HTERT RPE-1 (cell line): Measurements from ENCODE around the gene CRTAC1.

Experiments used
- in situ Hi-C: fragments of 300-500 bp; cut with MboI; formaldehyde crosslinking; loops from 4 replicates; pipeline ENCODE4 v1.14.3; 2020; ENCODE audit warnings: low sequenced_read_pairs

The CRTAC1 gene

DNA sequence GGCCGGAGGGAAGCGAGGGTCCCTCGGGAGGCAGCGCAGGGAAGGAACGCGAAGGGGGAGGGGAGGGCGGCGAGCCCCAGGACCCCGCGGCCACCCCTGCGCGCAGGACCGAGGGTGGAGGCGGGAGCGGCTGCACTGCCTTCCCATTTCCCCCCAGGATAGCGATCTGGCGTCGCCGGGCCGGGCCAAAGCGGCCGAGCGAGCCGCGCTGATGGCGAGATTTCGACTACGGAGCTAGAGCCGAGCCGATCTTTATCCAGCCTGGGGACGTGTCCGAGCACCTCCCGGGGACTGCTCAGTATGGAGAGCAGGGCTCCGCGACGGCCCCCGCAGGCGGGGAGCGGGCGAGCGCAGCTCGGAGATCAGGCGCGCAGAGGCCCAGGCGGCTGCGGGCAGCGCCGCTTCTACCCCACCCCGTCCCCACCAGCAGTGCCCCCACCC is 590 bp upstream of the CRTAC1 start:
- in situ Hi-C loops, result no loop called here

DNA sequence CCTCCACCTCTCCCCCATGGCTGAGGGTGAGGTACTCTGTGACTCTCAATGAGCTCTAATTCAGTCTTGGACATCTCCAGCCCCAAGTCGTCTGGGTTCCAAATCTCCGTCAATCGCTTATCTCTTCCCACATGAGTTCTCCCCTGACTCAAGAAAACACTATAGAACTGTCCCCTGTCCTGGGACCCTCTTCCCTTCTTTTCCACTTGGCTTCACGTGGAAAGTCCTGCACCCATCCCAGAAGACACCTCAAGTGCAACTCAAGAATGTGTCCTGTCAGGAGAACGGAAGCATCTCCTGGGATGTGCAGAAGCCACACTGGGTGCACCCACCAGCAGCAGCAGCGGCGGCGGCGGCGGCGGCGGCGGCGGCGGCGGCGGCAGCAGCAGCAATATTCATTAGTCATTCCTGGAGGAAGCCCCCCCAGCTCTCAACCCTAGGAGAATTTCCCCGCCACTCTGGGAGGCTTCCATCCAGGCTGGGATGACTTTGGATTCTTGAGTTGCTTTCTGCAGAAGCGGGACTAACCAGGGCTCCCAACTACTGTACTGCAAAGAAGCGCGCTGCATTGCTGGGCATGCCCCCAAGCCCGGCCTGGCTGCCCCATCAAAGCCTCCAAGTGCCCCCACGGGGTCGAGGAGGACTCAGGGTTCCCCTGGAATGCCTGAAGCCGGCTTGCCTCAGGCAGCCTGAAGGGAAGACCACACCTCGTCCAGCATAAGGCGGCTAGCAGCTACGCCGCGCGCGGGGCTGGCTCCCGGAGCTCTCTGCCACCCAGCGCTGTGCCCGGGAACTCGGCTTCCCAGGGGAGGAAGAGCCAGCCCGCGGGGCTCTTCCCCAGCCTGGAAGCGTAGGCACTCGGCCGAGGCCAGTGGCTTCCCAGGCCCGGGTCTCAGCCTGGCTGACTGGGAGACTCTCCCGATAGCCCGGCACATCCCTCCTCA is 1.0 kb downstream of the CRTAC1 start:
- in situ Hi-C loops, result no loop called here

DNA sequence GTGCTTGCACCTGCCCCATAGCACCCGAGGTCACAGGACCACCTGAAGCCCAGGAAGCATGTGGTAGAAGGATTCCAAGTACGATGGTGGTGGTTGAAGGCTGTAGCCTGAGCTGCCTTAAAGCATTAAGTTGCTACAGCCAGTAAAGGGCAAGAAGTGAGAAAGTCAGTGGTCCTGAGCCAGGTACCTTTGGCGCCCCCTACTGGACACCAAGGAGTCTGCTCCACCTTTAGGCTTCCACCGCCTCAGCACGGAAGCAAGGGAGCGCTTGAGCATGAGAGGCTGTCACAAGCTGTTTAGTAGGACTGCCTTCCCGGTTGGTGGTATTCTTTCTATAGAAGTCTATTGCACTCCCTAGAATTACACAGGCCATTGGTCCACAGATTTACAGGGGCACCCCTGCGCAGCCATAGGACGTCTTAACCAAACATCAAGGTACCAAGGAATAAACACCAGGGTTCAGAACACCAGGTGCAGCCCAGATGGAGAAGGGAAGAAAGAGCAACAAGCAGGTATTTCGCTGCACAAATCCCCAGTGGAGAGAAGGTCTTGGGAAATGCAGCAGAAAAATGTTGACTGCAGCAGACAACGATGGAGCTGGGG is 2.2 kb downstream of the CRTAC1 start:
- in situ Hi-C loops, result no loop called here

DNA sequence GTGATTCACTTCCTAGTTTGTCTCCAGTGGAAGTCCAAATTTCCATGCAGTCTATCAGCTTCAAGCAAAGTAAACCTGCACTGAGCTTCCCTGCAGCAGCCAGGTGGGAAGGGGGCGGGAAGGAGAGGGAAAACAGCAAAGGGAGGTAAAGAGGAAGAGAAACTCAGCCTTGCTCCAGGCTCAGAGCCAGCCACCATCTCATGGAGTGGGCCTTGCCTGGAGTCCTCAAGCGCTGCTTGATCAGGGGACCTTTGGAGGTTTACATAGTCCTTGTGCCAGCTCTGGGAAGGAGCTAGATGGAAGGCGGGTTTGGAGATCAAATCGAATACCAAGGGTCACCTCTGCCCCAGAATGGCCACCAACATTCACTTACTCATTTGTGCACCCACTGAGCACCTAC is 7.4 kb downstream of the CRTAC1 start:
- in situ Hi-C loops, result no loop called here

DNA sequence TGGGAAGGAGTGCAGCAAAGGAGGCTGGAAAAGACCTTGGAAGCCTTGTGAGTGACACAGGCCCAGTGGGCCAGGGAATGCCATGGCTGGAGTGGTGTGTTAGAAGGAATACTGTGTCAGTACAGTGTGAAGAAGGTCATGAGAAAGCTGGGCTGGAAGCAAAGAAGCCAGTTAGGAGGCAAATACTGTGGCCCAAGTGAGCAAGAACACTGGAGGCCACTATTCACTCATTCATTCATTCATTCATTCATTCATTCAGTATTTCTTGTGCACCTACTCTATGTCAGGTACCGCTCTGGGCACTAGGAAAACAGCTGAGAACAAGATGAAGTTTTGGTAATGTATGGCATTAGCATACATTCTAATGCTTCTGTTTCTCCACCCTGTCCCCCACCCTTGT is 9.6 kb downstream of the CRTAC1 start:
- in situ Hi-C loops, result no loop called here

DNA sequence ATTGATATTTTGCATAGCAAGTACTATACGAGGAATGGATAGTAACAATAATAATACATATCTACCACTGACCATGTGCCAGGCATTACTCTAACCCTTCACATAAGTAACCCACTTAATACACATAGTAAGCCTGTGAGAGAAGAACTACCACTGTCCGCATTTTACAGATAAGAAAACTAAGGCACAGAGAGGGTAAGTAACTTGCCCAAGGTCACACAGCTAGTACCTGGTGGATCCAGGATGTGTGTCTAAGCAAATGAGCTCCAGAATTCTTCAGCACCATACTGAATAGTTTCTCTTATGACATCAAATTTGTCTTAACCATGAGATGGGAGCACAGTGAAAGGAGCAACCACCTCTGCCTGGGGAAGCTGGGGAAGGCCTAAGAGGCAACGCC is 10.2 kb downstream of the CRTAC1 start:
- in situ Hi-C loops, result no loop called here

DNA sequence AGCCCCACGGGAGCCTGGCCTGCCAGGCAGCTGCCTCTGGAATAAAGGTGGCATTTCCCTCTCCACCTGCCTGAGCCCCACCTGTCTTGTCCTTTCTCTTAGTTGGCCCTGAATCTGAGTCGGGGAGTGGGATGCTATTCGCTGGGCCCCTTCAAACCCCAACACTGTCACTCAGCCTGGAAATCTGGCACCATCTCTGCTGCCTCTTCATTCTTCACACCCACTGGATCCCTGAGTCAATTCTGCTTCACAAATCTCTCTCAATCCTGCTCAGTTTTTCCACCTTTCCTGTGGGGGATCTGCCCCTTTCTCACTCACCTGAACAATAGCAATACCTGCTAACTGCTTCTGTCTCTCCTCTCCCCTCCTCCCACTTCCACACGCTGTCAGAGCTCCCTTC is 10.6 kb downstream of the CRTAC1 start:
- in situ Hi-C loops, result no loop called here

DNA sequence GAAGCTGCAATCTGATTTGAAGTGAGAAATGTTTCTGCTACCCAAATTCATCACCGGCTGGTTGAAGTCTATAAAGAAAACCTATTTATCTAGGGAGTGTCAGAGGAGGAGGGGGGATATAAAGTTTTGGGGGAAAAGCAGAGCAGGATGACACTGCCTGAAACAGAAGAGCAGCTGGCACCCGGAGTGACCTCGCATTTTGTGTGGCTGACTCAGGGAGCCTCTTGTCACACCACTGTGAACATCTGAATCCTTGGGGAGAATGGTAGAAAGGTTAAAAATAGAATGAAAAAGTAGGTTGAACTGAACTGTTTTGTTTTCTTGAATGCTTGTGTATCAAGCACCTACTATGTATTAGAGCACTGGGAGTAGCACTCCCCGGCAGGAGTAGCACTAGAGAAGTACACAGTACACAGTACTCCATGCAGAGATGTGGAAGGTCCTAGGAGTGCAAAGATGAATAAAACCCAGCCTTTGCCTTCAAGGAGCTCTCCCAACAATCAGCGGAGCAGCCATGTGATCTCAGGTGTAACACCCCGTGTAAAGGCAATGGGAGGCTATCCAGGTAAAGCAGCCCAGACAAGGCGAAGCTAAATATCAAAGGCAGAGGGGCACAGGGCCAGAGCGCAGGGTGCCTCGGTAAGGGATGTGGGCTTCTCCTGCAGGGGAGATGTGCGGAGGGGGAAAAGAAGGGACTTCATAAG is 13.5 kb downstream of the CRTAC1 start:
- in situ Hi-C loops, result no loop called here

DNA sequence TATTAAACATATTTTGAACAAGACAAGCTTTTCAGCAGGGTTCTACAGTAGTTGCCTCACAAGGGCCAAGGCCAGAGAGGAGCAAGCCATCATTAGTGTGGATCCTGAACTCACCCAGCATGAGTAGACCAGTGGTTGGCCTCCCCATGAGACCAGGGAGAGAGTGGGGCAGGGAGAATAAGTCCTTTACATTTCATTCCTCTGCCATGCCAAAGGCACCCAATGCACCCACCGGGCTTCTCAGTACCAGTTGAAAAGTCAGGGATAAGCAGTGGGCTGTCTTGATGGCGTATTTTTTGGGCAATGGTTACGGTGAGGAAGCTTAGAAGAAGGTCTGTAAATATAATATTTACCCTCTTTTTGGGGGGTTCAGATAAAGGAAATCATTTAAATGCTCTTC is 16.6 kb downstream of the CRTAC1 start:
- in situ Hi-C loops, result no loop called here

DNA sequence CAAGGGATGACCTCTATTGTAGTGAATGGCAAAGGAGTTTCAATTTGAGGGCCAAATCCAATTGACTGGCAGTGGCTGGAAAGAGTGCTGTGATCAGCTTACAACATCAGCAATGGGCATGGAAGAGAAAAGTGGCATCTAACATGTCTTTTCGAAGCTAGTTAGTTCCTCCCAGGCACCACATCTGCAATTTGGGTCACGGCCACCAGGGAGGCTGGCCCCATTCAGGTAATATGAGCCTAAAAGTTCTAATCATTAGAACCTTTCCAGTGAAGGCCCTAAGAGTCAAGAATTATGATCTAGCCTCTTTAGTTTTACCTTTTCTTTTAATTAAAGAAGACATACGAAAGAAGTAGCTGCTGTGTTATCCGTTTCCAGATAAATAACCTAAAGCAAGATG is 17.3 kb downstream of the CRTAC1 start:
- in situ Hi-C loops, result no loop called here

DNA sequence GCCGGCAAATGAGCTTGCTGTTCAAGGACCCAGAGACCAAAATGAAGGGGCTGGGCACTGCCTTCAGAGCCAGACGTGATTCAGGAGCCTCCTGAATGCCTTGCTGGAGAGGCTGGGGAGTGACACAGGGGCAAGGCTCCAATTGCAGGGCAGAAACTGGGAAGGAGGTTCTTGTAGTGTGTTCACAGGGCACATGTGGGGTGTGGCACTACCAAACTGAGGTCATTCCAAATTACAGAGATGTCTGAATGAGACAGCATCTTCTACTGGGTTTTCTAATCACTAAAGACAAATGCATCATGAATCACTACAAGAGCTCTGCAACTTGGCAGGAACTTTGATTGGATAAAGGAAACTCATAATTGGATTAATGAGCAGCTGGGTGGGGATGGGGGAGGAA is 17.8 kb downstream of the CRTAC1 start:
- in situ Hi-C loops, result no loop called here

DNA sequence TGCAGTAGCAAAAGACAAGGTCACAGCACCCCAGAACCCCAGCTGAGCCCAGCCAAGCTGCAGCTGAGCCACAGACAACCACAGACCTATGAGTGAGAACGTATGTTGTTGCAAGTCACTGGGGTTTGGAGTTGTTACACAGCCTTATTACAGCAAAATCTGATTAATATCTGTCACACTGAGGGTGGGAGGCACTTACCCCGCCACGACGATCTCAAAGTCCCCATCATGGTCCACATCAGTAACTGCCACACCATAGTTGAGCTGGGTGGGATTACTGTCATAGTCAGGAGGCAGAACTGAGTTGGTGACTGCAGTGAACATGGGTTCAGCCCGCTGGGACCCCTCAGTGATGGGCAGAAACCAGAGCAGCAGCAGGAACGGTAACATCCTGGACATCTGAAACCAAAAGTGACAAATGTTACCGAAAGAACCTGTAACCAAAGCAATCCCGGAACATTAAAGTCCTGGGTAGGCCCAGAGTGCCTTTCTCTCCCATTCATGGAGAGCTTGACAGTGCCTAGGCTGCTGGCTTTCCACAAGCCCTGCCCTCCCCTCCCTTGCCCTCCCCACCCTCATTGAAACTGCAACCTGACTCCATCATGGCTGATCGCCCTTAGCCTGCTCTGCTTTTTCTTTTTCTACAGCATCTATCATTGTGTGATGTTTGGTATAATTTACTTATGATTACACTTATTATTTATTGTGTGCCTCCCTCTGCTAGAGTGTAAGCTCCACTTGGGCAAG is 19.3 kb downstream of the CRTAC1 start:
- in situ Hi-C loops, result no loop called here

DNA sequence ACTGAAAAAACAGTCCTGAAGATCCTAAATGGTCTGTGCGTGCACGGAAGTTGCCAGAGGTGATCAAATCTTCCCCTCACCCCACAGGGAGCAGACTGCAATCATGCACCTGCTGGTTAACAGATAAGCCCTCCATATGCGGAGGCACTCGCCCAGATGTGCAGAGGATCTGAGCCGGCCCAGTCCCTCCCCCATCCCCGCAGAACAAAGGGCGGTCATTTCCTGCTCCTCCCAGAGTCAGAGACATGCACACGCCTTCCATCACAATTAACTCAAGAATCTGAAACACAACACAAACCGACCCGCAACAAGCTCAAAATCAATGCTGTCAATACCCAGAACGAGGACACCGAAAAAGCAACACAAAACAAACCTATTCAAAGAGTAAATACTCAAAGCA is 24.2 kb downstream of the CRTAC1 start:
- in situ Hi-C loops, result no loop called here

DNA sequence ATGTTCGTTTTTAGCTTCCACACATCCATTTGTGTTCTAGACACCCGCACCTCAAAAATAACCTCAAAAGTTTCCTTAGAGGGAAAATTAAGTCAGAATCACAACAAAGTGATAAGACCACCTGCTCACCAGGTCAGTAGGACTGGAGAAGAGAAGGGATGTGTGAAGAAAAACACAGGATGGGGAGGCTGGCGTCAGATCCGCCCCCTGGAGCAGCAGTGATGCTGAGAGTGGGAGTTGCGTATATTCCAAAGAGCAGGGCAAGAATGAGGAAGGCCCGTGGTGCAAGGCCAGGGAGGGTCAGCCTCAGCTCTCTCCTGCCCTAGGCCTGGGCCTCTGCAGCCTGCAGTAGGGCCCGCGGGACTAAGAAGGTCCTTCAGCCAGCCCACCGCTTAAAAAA is 28.7 kb downstream of the CRTAC1 start:
- in situ Hi-C loops, result no loop called here

DNA sequence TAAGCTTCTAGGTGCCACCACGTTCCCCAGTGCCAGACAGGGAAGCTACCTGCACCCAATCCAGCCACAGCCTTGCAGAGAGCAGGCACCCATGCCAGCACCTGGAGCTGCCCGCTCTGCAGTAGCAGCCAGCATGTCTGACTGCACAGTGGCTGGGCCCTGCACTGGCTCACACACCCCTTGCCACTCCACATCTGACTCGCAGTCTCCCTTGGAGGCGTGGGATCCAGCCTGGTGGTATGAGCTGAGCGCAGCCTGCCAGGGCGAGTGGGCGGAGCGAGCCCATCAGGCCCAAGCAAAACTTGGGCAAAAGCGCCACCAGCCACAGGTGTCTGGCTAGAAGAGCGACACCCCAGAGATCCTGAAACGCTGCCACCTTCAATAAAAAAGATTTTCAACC is 30.1 kb downstream of the CRTAC1 start:
- in situ Hi-C loops, result no loop called here

DNA sequence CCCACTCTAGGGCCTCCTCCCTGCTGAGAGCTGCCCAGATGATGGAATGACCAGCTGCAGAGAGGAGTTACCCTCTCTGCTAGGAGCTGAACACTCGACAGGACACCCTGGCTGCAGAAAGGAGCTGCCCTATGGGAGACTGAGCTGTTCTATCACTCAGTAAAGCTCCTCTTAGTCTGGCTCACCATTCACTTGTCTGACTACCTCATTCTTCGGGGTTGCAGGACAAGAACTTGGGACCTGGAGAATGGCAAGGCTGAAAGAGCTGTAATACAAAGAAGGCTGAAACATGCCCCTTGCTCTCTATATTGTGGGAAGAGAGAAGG is 30.5 kb downstream of the CRTAC1 start:
- in situ Hi-C loops, result no loop called here

DNA sequence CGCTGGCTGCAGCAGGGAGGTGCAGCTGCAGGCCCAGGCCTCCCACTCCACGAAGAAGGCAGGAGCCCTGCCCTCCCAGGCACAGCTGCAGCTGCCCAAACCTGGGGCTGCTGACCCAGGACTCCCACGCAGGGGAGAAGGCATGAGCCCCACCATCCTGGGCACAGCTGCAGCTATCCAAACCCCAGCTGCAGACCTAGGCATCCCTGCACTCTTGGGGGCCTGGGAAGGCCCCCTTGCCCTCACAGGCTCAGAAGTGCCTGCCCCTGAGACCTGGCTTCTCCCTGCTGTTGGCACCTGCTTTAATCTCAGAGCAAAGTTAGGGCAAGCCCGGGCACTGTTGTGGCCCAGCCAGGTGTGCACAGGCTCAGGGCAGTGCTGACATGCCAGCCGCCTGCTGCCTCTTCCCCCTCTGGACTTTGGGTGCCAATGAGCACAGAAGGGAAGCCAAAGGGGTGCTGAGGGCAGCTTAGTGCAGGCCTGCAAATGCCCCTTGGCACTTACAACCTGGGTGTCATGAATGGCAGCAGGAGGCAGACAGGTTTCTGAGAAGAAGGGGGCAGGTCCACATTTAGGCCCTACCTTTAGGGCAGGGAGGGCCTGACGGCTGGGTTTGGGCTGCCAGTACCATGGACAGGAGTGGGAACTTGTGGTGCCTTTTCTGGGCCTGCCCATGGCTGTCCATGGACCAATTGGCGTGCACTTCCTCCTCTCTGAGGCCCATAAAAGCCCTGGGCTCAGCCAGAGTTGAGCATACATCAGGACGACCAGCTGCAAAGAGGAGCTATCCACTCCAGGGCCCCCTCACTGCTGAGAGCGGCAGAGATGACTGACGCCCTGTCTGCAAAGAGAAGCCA is 31.1 kb downstream of the CRTAC1 start:
- in situ Hi-C loops, result no loop called here

DNA sequence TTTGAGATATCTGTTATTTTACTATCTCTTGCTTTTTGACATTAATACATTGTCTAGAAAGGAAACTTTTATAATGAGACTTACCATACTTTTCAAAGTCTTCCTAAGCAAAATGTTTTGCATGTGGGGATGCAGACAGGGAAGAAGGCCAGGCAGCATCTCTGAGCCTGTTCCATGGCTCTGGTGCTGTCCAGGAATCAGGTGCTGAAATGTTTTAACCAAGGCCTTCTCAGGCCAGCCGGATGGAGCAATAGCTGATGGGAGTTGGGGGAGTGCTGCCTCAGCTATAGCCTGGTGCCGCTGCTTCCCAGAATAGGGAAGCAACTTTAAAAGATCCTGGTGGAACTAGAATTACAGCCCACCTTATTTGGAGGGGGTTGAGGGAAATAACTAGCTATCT is 38.5 kb downstream of the CRTAC1 start:
- in situ Hi-C loops, result no loop called here

DNA sequence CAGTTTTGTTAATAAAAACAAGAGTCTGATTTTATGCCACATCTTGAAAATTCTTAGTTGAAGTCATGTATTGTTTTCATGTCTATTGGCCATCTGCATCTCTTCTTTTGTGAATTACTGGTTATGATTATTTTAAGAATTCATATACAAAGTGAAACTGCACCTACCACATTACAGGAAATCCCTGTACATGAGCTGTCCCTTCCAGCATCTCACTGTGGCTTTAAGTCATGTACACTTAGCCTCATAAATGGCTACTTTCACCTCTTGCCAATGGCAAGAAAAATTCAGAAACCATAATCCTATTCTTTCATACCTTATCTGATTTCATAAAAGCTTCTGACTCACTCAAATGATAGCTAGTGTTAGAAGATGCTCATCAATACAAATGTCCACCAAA is 48.6 kb downstream of the CRTAC1 start:
- in situ Hi-C loops, result no loop called here

DNA sequence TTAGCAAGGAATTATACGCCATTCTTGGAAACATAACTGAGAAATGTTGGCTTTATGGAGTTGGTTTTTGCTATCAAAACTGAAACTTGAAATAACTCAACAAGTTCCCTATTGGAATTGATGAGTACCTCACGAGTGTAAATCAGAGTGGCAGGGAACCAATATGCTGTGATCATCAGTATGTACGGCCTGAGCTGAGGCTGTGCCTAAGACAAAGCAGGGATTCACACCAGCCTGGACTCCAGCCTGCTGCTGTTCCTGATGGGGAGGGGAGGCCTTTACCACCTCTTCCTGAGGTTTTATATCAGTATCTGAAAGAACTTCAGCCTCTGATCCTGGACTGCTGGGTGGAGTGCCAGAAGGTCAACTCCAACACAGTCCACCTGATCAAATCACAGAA is 52.7 kb downstream of the CRTAC1 start:
- in situ Hi-C loops, result no loop called here
